ENCODE data around the gene CHN2. TPM values are rescaled to one million over a fixed set of nuclear protein-coding genes. Genes with fewer than 3 reads are reported as not detected.
A peak's percentile ranks its signal among the peaks of the same experiment; 100 is the strongest.

CHN2 gene
- total RNA-seq, 2 experiments from 2014 or later: 10.1 to 12.6 TPM

- ATAC-seq (no peak), DNase-seq (no peak)
- Mint-ChIP-seq H3K36me3 (no peaks in the 10 kb centered on the region), H3K4me3 (no peak overlapping the region), H3K9me3 (ENCODE audit: low read depth) (no peaks in the 10 kb centered on the region), H3K27ac (no peak overlapping the region), H3K27me3 (no peaks in the 10 kb centered on the region), H3K4me1 (peaks cover 36% of the 10 kb centered on the region)
- CTCF ChIA-PET: interaction anchor here (1.2 to 1.7 kb wide), 3 partner anchors 10 to 146 kb away, joined by 3 to 11 read pairs (median 3); no protein-coding TSS in a partner anchor
Observed at GRCh38 chr7:29335188-29336083, 140.9 kb downstream of the CHN2 start.

GRCh38 chr7:29337546-29338116 is 143.1 kb downstream of the CHN2 start:
- peak; percentile 88 for ATAC-seq
- no peaks in the 10 kb centered on the region for H3K27me3 Mint-ChIP-seq
- DNase-seq: peak; percentile 75
- H3K36me3 Mint-ChIP-seq: no peaks in the 10 kb centered on the region
- H3K27ac Mint-ChIP-seq: peak overlapping the region; percentile 61
- no peaks in the 10 kb centered on the region for H3K9me3 Mint-ChIP-seq (ENCODE audit: low read depth)
- H3K4me3 Mint-ChIP-seq: peak overlapping the region; percentile 46
- CTCF ChIA-PET: interaction anchor here (1.2 kb wide), 1 partner anchor 11 kb away, joined by 3 read pairs; no protein-coding TSS in a partner anchor
- H3K4me1 Mint-ChIP-seq: peaks cover 36% of the 10 kb centered on the region

- CTCF ChIA-PET: interaction anchor here (2.8 kb wide), 1 partner anchor 152 kb away, joined by 11 read pairs; no protein-coding TSS in a partner anchor
- no peak overlapping the region for H3K27ac Mint-ChIP-seq
- no peak overlapping the region for H3K4me3 Mint-ChIP-seq
- no peaks in the 10 kb centered on the region for H3K27me3 Mint-ChIP-seq
- DNase-seq (no peak), ATAC-seq (no peak)
- no peaks in the 10 kb centered on the region for H3K9me3 Mint-ChIP-seq (ENCODE audit: low read depth)
- H3K4me1 Mint-ChIP-seq: peaks cover 26% of the 10 kb centered on the region
- no peaks in the 10 kb centered on the region for H3K36me3 Mint-ChIP-seq
Observed at GRCh38 chr7:29340696-29341095, 146.1 kb downstream of the CHN2 start.

GRCh38 chr7:29341156-29341555 is 146.6 kb downstream of the CHN2 start:
- DNase-seq (no peak), ATAC-seq (no peak)
- no peaks in the 10 kb centered on the region for H3K36me3 Mint-ChIP-seq
- H3K27ac Mint-ChIP-seq: no peak overlapping the region
- no peaks in the 10 kb centered on the region for H3K9me3 Mint-ChIP-seq (ENCODE audit: low read depth)
- CTCF ChIA-PET: interaction anchor here (3.3 kb wide), 1 partner anchor 151 kb away, joined by 14 read pairs; no protein-coding TSS in a partner anchor
- H3K4me1 Mint-ChIP-seq: peaks cover 25% of the 10 kb centered on the region
- no peaks in the 10 kb centered on the region for H3K27me3 Mint-ChIP-seq
- H3K4me3 Mint-ChIP-seq: no peak overlapping the region

GRCh38 chr7:29342761-29343160 is 148.2 kb downstream of the CHN2 start:
- H3K27me3 Mint-ChIP-seq: no peaks in the 10 kb centered on the region
- H3K27ac Mint-ChIP-seq: no peak overlapping the region
- no peak overlapping the region for H3K4me3 Mint-ChIP-seq
- H3K9me3 Mint-ChIP-seq (ENCODE audit: low read depth): no peaks in the 10 kb centered on the region
- no peaks in the 10 kb centered on the region for H3K36me3 Mint-ChIP-seq
- CTCF ChIA-PET: interaction anchor here (1.1 to 3.3 kb wide), 3 partner anchors 102 to 386 kb away, joined by 3 to 14 read pairs (median 4); no protein-coding TSS in a partner anchor
- ATAC-seq: no peak
- DNase-seq: no peak
- H3K4me1 Mint-ChIP-seq: peaks cover 10% of the 10 kb centered on the region

GRCh38 chr7:29343399-29343798 is 148.8 kb downstream of the CHN2 start:
- H3K27ac Mint-ChIP-seq: no peak overlapping the region
- H3K27me3 Mint-ChIP-seq: no peaks in the 10 kb centered on the region
- H3K4me3 Mint-ChIP-seq: no peak overlapping the region
- ATAC-seq: peak; percentile 27
- no peaks in the 10 kb centered on the region for H3K36me3 Mint-ChIP-seq
- CTCF ChIA-PET: interaction anchor here (1.1 to 3.3 kb wide), 3 partner anchors 103 to 387 kb away, joined by 3 to 14 read pairs (median 4); no protein-coding TSS in a partner anchor
- peak; percentile 43 for DNase-seq
- peaks cover 3% of the 10 kb centered on the region for H3K4me1 Mint-ChIP-seq
- H3K9me3 Mint-ChIP-seq (ENCODE audit: low read depth): no peaks in the 10 kb centered on the region

- Mint-ChIP-seq H3K27me3 (no peaks in the 10 kb centered on the region), H3K9me3 (ENCODE audit: low read depth) (no peaks in the 10 kb centered on the region), H3K36me3 (no peaks in the 10 kb centered on the region), H3K4me1 (peaks cover 2% of the 10 kb centered on the region), H3K4me3 (no peak overlapping the region), H3K27ac (no peak overlapping the region)
- DNase-seq (no peak), ATAC-seq (no peak)
- CTCF ChIA-PET: interaction anchor here (1.4 to 3.3 kb wide), 3 partner anchors 104 to 155 kb away, joined by 4 to 25 read pairs (median 14); no protein-coding TSS in a partner anchor
Observed at GRCh38 chr7:29344334-29344978, 149.9 kb downstream of the CHN2 start.

- Mint-ChIP-seq H3K9me3 (ENCODE audit: low read depth) (no peaks in the 10 kb centered on the region), H3K36me3 (no peaks in the 10 kb centered on the region), H3K4me1 (peaks cover 2% of the 10 kb centered on the region), H3K27me3 (no peaks in the 10 kb centered on the region), H3K4me3 (no peak overlapping the region), H3K27ac (no peak overlapping the region)
- peak; percentile 52 for DNase-seq
- CTCF ChIA-PET: interaction anchor here (0.9 to 2.4 kb wide), 6 partner anchors 105 to 423 kb away, joined by 3 to 25 read pairs (median 5); no protein-coding TSS in a partner anchor
- peak; percentile 27 for ATAC-seq
Observed at GRCh38 chr7:29345590-29345989, 151.0 kb downstream of the CHN2 start.

GRCh38 chr7:29346231-29346978 is 151.8 kb downstream of the CHN2 start:
- CTCF ChIA-PET: interaction anchor here (0.8 to 2.4 kb wide), 6 partner anchors 106 to 424 kb away, joined by 3 to 25 read pairs (median 5); no protein-coding TSS in a partner anchor
- DNase-seq (no peak), ATAC-seq (no peak)
- H3K36me3 Mint-ChIP-seq: no peaks in the 10 kb centered on the region
- H3K4me3 Mint-ChIP-seq: no peak overlapping the region
- no peak overlapping the region for H3K27ac Mint-ChIP-seq
- no peaks in the 10 kb centered on the region for H3K9me3 Mint-ChIP-seq (ENCODE audit: low read depth)
- H3K27me3 Mint-ChIP-seq: no peaks in the 10 kb centered on the region
- H3K4me1 Mint-ChIP-seq: peaks cover 2% of the 10 kb centered on the region

- Mint-ChIP-seq H3K36me3 (no peaks in the 10 kb centered on the region), H3K9me3 (ENCODE audit: low read depth) (no peaks in the 10 kb centered on the region), H3K27me3 (no peaks in the 10 kb centered on the region), H3K4me1 (peaks cover 2% of the 10 kb centered on the region), H3K4me3 (no peak overlapping the region), H3K27ac (no peak overlapping the region)
- ATAC-seq (no peak), DNase-seq (no peak)
- CTCF ChIA-PET: no interaction called here
Observed at GRCh38 chr7:29349362-29349761, 154.8 kb downstream of the CHN2 start.

- no peaks in the 10 kb centered on the region for H3K9me3 Mint-ChIP-seq (ENCODE audit: low read depth)
- H3K27me3 Mint-ChIP-seq: no peaks in the 10 kb centered on the region
- no peaks in the 10 kb centered on the region for H3K36me3 Mint-ChIP-seq
Observed at GRCh38 chr7:29350351-29350750, 155.8 kb downstream of the CHN2 start.

GRCh38 chr7:29352041-29352440 is 157.5 kb downstream of the CHN2 start:
- no peaks in the 10 kb centered on the region for H3K36me3 Mint-ChIP-seq
- peaks cover 2% of the 10 kb centered on the region for H3K4me1 Mint-ChIP-seq
- H3K4me3 Mint-ChIP-seq: no peak overlapping the region
- H3K27me3 Mint-ChIP-seq: no peaks in the 10 kb centered on the region
- no peaks in the 10 kb centered on the region for H3K9me3 Mint-ChIP-seq (ENCODE audit: low read depth)
- no peak overlapping the region for H3K27ac Mint-ChIP-seq
- CTCF ChIA-PET: no interaction called here
- DNase-seq (no peak), ATAC-seq (no peak)

More at GRCh38 chr7:29350351-29350750, 155.8 kb downstream of the CHN2 start:
- ATAC-seq: no peak
- Mint-ChIP-seq H3K27ac (no peak overlapping the region), H3K4me1 (peaks cover 2% of the 10 kb centered on the region), H3K4me3 (no peak overlapping the region)
- DNase-seq: no peak
- CTCF ChIA-PET: no interaction called here

All from activated CD8-positive, alpha-beta memory T cell treated with anti-CD3 and anti-CD28 coated beads, Interleukin-2, amount 10 ng/mL, durations not matched to agents 7 days and 5 days (primary cell).